ENCODE measurements around the gene THBS2.

THBS2 gene

GRCh38 chr6:169247991-169248390 lies 5.7 kb downstream of the THBS2 start:
- no peak for DNase-seq

- no peak for DNase-seq
Observed at GRCh38 chr6:169247419-169247818, 6.2 kb downstream of the THBS2 start.

GRCh38 chr6:169246445-169246844 lies 7.2 kb downstream of the THBS2 start:
- no peak for DNase-seq

GRCh38 chr6:169244684-169245383 lies 8.8 kb downstream of the THBS2 start:
- no peak for DNase-seq

- DNase-seq: no peak
Observed at GRCh38 chr6:169243661-169244060, 10.0 kb downstream of the THBS2 start.

- DNase-seq: no peak
Observed at GRCh38 chr6:169243186-169243585, 10.5 kb downstream of the THBS2 start.

- DNase-seq: no peak
Observed at GRCh38 chr6:169241688-169242350, 11.8 kb downstream of the THBS2 start.

- peak; percentile 56 to 66 (median 66) for DNase-seq
Observed at GRCh38 chr6:169240591-169241390, 12.9 kb downstream of the THBS2 start.

GRCh38 chr6:169240125-169240524 lies 13.5 kb downstream of the THBS2 start:
- no peak for DNase-seq

- DNase-seq: no peak
Observed at GRCh38 chr6:169239181-169239580, 14.5 kb downstream of the THBS2 start.

GRCh38 chr6:169238766-169239165 lies 14.9 kb downstream of the THBS2 start:
- no peak for DNase-seq

GRCh38 chr6:169237496-169238134 lies 16.0 kb downstream of the THBS2 start:
- no peak for DNase-seq

GRCh38 chr6:169236988-169237387 lies 16.7 kb downstream of the THBS2 start:
- DNase-seq: no peak

- no peak for DNase-seq
Observed at GRCh38 chr6:169236545-169236944, 17.1 kb downstream of the THBS2 start.

- no peak for DNase-seq
Observed at GRCh38 chr6:169235286-169235685, 18.4 kb downstream of the THBS2 start.

GRCh38 chr6:169234634-169235033 lies 19.0 kb downstream of the THBS2 start:
- no peak for DNase-seq

GRCh38 chr6:169233832-169234231 lies 19.8 kb downstream of the THBS2 start:
- no peak for DNase-seq

- no peak for DNase-seq
Observed at GRCh38 chr6:169233181-169233580, 20.5 kb downstream of the THBS2 start.

- DNase-seq: no peak
Observed at GRCh38 chr6:169232507-169232931, 21.1 kb downstream of the THBS2 start.

GRCh38 chr6:169231790-169232506 lies 21.7 kb downstream of the THBS2 start:
- DNase-seq: no peak

GRCh38 chr6:169230946-169231789 lies 22.5 kb downstream of the THBS2 start:
- no peak for DNase-seq

- no peak for DNase-seq
Observed at GRCh38 chr6:169230322-169230665, 23.4 kb downstream of the THBS2 start.

Data from suppressor macrophage treated with lipopolysaccharide for 1 hour (primary cell).